Measurements from ENCODE around the gene OIP5. TPM values are rescaled to one million over a fixed set of nuclear protein-coding genes. Genes with fewer than 3 reads are reported as not detected.
"Not testable (repeated sequence)": the region's sequence is repeated elsewhere in the genome, so short reads cannot be mapped to it uniquely, and the experiment has no call there.

Gene OIP5
- total RNA-seq, 2 donors from 2014 or later = not detected

- no peak for TF ChIP-seq POLR2A (IDR thresholded peaks at IDR 0.05)
- TF ChIP-seq CTCF (IDR thresholded peaks at IDR 0.05) = no peak
- H3K36me3 ChIP-seq (replicated peaks in 1 of 2; ENCODE audit: insufficient read depth in 1 of 2, low read depth in 2 of 2) = peaks cover 0 to 15% of the 10 kb centered on the region in 2 donors
- DNase-seq = no peak
These were observed 69.8 kb downstream of the OIP5 start for GRCh38 chr15:41262571-41262970.

GRCh38 chr15:41260924-41261323, 71.5 kb downstream of the OIP5 start:
- DNase-seq; H3K27me3 ChIP-seq; ATAC-seq; intact Hi-C loops (cut with DNase I); H3K4me3 ChIP-seq; H3K27ac ChIP-seq; H3K9me3 ChIP-seq: not testable (repeated sequence)
- Histone ChIP-seq H3K4me1 (peaks cover 41% of the 10 kb centered on the region), H3K36me3 (replicated peaks in 1 of 2; ENCODE audit: insufficient read depth in 1 of 2, low read depth in 2 of 2) (peaks cover 0 to 14% of the 10 kb centered on the region in 2 donors)
- 93 to 95% methylated on average over 7 of the region's 7 CpGs for WGBS, 2 donors

More at GRCh38 chr15:41262571-41262970, 69.8 kb downstream of the OIP5 start:
- Histone ChIP-seq H3K4me1 (peaks cover 28% of the 10 kb centered on the region), H3K27ac (no peak overlapping the region), H3K27me3 (no peaks in the 10 kb centered on the region), H3K4me3 (no peak overlapping the region), H3K9me3 (no peaks in the 10 kb centered on the region)
- no peak for ATAC-seq
- 91 to 95% methylated on average over 8 of the region's 8 CpGs for WGBS, 2 donors
- intact Hi-C loops (cut with DNase I) = no loop called here

GRCh38 chr15:41259546-41260189, 72.7 kb downstream of the OIP5 start:
- Histone ChIP-seq H3K36me3 (replicated peaks in 1 of 2; ENCODE audit: insufficient read depth in 1 of 2, low read depth in 2 of 2) (peaks cover 0 to 10% of the 10 kb centered on the region in 2 donors), H3K27ac (peak overlapping the region; percentile 45 to 79 (median 68)), H3K4me3 (no peak overlapping the region), H3K4me1 (peaks cover 45% of the 10 kb centered on the region), H3K9me3 (no peaks in the 10 kb centered on the region), H3K27me3 (no peaks in the 10 kb centered on the region)
- DNase-seq (peak in 2 of 4 donors; percentile 21 to 23), ATAC-seq (no peak)
- 58 to 66% methylated on average over 12 of the region's 12 CpGs for WGBS, 2 donors
- intact Hi-C loops (cut with DNase I) = no loop called here
- TF ChIP-seq CTCF (IDR thresholded peaks at IDR 0.05) = no peak
- TF ChIP-seq POLR2A (IDR thresholded peaks at IDR 0.05) = peak in 1 of 3 donors; percentile 2

Other genes starting within 250 kb of the OIP5 start
- gene INO80, start 216.3 kb downstream of the OIP5 start, total RNA-seq = 10 to 100 TPM; 14.0 to 34.3 TPM
- not detected for gene EXD1, start 101.8 kb downstream of the OIP5 start, total RNA-seq
- gene CHP1, start 101.3 kb downstream of the OIP5 start, total RNA-seq = 10 to 100 TPM; 61.0 to 87.9 TPM
- 1 to 10 TPM; 2.1 to 5.3 TPM for gene NUSAP1, start 290 bp upstream of the OIP5 start, total RNA-seq
- gene NDUFAF1, start 69.9 kb upstream of the OIP5 start, total RNA-seq = 1 to 10 TPM; 7.0 to 8.2 TPM
- 10 to 100 TPM; 10.9 to 22.1 TPM for gene RTF1, start 84.5 kb upstream of the OIP5 start, total RNA-seq
- under 1 TPM; 0.33 to 0.52 TPM for gene ITPKA, start 161.3 kb upstream of the OIP5 start, total RNA-seq
- gene LTK, start 181.2 kb upstream of the OIP5 start, total RNA-seq = not detected
- gene RPAP1, start 211.7 kb upstream of the OIP5 start, total RNA-seq = 10 to 100 TPM; 23.1 to 43.5 TPM
- gene TYRO3, start 226.6 kb upstream of the OIP5 start, total RNA-seq = 10 to 100 TPM; 10.9 to 12.5 TPM

All from body of pancreas (tissue), 4 donors.